Kidney epithelial cell (primary cell): ENCODE measurements around the gene UPF2. TPM values are rescaled to one million over a fixed set of nuclear protein-coding genes. Genes with fewer than 3 reads are reported as not detected.

Source experiments
- DNase-seq: peaks from one replicate; pipeline ENCODE4 v3.0.0-alpha.2; 2010; ENCODE audit warnings: low read depth
- H3K27me3 ChIP-seq: 2 replicates; pipeline ENCODE4 v1.6.0; 2011; ENCODE audit warnings: low read length; ENCODE audit not compliant: control insufficient read depth, insufficient read depth
- H3K36me3 ChIP-seq: 2 replicates; pipeline ENCODE4 v1.5.1; 2011; ENCODE audit warnings: low read length; ENCODE audit not compliant: control insufficient read depth, insufficient read depth
- H3K4me3 ChIP-seq: 2 replicates; pipeline ENCODE4 v1.5.1; 2011; ENCODE audit warnings: low read depth, mild to moderate bottlenecking, control low read depth, low read length
- total RNA-seq: library from RNA; depleted of rRNA; stranded (reverse); fragments of >200 nt; gene quantifications from 2 replicates; pipeline ENCODE4 v1.2.3, GENCODE V29; 2015
- TF ChIP-seq, protein P1 (sequence below): IDR thresholded peaks from 2 replicates; pipeline ENCODE4 v1.5.1; 2011; ENCODE audit warnings: mild to moderate bottlenecking, moderate library complexity, low read length, control low read depth, inconsistent platforms; ENCODE audit not compliant: insufficient read depth, poor library complexity, severe bottlenecking

UPF2 gene
- total RNA-seq, 1 donor from 2014 or later: 13.9 TPM

DNA sequence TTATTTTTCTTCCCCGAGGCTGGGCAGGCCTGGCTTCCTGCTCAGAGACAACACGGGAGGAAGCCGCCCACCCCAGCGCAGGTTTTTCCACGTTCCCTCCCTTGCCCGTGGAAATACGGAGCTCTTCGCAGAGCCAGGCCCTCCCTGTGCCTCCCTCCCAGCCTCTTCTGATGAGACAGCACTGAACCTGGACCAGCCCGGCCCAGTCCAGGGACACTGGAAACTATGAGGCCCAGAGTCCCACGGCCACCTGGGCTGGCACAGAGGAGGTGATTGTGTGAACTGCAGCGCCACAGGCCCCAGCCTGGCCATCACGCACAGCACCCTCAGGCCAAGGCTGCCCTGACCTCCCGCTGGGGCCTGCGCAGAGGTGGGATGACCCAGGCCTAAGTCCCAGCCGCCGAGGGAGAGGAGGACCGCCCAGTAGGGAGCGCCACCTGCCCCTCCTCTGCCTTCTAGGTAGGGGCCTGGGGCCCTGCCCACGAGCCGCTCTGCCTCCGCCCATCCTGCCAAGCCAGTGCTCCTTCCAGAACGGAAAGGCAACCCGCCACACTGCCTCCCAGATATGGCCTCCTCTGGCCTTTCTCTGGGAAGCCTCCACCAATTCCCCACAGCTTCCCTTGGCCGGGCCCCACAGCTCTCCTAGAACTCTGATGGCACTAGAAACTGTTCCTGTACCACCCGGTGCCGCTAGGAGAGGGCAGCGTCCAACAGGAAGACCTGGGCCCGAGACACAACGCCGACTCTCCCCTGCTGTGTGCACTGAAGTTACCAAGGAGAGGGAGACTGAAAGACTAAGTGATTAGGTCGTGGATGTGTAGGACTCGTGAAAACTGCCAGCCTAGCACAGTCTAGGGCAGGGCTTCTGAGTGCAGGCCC, 162.2 kb downstream of the UPF2 start:
- H3K4me3 ChIP-seq: no peak overlapping the region
- no peak for DNase-seq
- no peaks in the 10 kb centered on the region for H3K36me3 ChIP-seq
- TF ChIP-seq, protein P1, sequence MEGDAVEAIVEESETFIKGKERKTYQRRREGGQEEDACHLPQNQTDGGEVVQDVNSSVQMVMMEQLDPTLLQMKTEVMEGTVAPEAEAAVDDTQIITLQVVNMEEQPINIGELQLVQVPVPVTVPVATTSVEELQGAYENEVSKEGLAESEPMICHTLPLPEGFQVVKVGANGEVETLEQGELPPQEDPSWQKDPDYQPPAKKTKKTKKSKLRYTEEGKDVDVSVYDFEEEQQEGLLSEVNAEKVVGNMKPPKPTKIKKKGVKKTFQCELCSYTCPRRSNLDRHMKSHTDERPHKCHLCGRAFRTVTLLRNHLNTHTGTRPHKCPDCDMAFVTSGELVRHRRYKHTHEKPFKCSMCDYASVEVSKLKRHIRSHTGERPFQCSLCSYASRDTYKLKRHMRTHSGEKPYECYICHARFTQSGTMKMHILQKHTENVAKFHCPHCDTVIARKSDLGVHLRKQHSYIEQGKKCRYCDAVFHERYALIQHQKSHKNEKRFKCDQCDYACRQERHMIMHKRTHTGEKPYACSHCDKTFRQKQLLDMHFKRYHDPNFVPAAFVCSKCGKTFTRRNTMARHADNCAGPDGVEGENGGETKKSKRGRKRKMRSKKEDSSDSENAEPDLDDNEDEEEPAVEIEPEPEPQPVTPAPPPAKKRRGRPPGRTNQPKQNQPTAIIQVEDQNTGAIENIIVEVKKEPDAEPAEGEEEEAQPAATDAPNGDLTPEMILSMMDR: no peak
- no peaks in the 10 kb centered on the region for H3K27me3 ChIP-seq

DNA sequence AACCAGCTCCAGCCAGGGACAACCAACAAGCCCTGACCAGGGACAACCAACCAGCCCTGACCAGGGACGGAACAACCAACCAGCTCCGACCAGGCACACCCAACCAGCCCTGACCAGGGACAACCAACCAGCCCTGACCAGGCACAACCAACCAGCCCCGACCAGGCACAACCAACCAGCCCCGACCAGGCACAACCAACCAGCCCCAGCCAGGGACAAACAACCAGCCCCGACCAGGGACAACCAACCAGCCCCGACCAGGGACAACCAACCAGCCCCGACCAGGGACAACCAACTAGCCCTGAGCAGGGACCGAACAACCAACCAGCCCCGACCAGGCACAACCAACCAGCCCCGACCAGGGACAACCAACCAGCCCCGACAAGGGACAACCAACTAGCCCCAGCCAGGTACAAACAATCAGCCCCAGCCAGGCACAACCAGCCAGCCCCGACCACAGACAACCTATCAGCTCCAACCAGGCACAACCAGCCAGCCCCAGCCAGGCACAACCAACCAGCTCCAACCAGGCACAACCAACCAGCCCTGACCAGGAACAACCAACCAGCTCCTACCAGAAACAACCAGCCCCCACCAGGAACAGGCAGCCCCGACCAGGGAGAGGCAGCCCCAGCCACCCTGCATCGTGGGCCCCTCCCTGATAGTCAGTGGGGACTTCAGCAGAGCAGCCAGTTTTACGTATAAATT, 163.1 kb downstream of the UPF2 start:
- Histone ChIP-seq H3K4me3 (no peak overlapping the region), H3K36me3 (no peaks in the 10 kb centered on the region), H3K27me3 (no peaks in the 10 kb centered on the region)
- DNase-seq: no peak
- TF ChIP-seq, protein P1: no peak

DNA sequence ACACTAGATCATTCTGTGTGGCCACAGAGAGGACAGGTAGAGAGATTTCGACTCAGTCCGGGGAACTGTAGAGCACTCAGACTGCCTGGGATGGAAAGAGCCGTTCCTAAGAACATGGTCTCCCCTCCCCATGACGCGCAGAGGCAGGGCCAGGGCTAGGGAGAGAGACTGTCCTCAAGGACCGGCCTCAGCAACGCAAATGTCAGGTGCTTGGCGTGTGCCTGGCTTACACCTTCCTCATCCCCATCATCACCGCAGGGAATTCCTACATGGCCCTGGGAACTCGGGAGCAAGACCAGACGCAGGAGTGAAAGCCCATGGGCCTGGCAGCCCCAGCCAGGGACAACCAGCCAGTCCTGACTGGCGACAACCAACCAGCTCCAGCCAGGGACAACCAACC, 163.8 kb downstream of the UPF2 start:
- H3K4me3 ChIP-seq: no peak overlapping the region
- no peaks in the 10 kb centered on the region for H3K36me3 ChIP-seq
- no peaks in the 10 kb centered on the region for H3K27me3 ChIP-seq
- TF ChIP-seq, protein P1: no peak
- no peak for DNase-seq

DNA sequence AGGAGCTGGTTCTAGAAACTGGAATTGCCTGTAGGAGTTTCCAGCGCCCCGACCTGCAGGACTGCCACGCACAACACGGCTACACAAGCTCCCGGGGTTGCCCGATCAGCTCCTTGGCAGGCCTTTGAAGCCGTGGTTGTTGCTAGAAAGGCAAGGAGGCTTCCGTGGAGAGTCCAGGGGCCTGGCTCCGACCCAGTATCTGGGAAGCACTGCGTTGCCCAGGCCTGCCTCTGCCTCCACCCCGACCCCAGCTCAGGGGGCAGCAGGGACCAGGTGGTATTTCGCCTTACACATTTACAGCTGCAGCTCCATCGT, 165.1 kb downstream of the UPF2 start:
- peaks cover 1% of the 10 kb centered on the region for H3K36me3 ChIP-seq
- DNase-seq: no peak
- TF ChIP-seq, protein P1: no peak

DNA sequence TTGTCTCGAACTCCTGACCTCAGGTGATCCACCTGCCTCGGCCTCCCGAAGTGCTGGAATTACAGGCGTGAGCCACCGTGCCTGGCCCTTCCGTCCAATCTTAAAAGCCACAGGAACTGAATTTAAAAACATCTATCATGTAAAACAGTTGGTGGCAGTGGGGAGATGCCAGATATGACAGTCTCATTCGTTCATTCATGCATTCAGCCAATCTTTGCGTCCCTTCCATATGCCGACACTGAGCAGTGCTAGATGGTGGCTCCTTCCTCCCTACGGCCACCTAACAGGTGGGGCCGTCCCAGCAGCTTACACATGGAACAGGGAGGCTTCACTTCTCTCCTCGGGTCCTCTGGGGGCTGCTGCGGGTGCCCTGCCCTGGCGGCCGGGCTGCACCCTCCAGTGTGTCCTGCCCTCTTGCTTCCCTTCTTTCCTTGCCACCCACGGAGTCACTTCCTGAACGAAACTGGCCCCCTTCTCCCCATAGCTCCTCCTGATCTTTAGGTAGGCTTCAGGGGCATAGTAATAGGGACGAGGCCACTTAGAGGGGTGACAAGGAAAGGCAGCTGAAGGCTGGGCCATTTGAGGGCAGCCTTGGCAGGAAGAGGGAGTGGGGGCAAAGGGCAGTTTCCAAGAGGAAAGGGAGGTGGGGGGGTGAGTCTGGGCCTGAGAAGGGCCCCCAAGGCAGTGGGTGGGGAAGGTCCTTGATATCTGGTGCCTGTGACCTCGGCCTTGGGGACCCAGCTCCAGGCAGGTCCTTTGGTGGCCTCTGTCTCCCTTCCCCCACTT, 165.6 kb downstream of the UPF2 start:
- TF ChIP-seq, protein P1: no peak
- Histone ChIP-seq H3K36me3 (peaks cover 1% of the 10 kb centered on the region), H3K27me3 (no peaks in the 10 kb centered on the region), H3K4me3 (no peak overlapping the region)
- DNase-seq: no peak

More for the DNA sequence above, 165.1 kb downstream of the UPF2 start:
- H3K4me3 ChIP-seq: no peak overlapping the region
- no peaks in the 10 kb centered on the region for H3K27me3 ChIP-seq
